ENCODE measurements around the gene KIF1A.
A peak's percentile ranks its signal among the peaks of the same experiment; 100 is the strongest.

The KIF1A gene

DNA sequence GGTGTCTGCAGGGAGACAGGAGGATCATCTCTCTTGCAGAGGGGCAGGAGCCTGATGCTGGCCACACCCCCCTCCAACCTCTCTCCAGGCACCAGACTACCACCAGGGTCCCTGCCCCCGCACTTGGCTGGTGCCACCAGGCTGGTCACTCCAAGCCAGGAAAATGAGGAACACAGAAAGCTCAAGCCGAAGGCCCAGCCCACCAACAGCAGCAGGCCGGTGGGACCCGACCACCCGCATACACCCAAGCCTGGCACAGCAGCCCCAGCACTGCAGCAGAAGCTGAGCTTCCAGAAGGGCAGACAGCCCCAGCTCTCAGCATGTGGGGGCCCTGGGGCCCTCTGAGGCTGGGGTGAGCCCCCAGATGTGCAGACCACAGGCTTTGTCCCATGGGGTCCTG lies 52.7 kb downstream of the KIF1A start:
- no peak for DNase-seq (ENCODE audit: low spot score)

DNA sequence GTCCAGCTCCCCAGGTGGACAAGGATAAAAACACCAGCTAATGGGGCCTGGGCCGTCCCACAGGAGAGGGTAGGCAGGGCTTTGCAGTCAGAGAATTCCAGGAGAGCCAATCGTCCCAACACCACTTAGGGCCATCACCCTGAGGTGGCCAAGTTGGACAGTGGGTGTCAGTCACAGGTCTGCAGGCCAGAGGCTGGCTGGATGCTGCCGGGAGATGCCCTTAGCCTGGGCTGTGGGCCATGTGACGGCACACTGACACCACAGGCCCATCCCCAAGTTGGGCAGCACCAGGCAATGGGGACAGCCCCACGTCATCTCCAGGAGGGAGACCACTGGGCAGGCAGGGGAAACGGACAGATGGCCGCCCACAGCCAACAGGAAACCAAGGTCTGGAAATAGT lies 53.9 kb downstream of the KIF1A start:
- no peak for DNase-seq (ENCODE audit: low spot score)

DNA sequence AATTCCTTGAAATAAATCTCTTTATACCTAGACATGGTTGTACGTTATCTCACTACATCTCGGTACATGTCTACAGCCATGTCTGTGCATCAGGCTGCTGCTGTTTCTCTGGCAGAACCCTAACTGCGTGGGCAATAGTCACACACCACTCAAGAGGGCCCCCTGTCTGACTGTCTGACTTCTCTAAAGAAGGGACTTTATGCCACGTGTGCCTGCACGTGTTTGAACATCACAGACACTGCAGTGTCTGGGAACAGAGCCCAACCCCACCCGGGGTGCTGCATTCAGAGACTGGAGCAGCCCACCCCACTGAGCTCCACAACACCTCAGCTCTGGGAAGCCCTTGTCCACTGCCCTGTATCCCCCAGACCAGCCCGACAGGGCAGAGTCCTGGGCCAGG lies 55.0 kb downstream of the KIF1A start:
- no peak for DNase-seq (ENCODE audit: low spot score)

DNA sequence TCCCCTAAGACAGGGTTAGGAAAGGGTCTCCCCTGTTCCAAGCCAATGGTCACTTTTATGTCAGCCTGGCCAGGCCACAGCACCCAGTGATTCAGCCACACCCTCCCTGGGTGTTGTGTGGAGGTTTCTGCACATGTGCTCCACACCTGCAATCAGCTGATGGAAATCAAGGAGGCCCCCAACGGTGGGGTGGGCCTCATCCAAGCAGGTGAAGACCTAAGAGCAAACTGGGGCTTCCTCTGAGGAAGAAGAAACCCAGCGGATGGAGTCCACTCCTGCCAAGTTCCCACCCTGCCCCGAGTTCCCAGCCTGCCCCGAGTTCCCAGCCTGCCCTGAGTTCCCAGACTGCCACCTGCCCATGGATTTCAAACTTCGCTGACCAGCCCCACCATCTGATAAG lies 55.4 kb downstream of the KIF1A start:
- DNase-seq (ENCODE audit: low spot score) = no peak

GRCh38 chr2:240762971-240763370 lies 57.0 kb downstream of the KIF1A start:
- DNase-seq (ENCODE audit: low spot score) = no peak

- no peak for DNase-seq (ENCODE audit: low spot score)
Measured at GRCh38 chr2:240762249-240762648, 57.8 kb downstream of the KIF1A start.

DNA sequence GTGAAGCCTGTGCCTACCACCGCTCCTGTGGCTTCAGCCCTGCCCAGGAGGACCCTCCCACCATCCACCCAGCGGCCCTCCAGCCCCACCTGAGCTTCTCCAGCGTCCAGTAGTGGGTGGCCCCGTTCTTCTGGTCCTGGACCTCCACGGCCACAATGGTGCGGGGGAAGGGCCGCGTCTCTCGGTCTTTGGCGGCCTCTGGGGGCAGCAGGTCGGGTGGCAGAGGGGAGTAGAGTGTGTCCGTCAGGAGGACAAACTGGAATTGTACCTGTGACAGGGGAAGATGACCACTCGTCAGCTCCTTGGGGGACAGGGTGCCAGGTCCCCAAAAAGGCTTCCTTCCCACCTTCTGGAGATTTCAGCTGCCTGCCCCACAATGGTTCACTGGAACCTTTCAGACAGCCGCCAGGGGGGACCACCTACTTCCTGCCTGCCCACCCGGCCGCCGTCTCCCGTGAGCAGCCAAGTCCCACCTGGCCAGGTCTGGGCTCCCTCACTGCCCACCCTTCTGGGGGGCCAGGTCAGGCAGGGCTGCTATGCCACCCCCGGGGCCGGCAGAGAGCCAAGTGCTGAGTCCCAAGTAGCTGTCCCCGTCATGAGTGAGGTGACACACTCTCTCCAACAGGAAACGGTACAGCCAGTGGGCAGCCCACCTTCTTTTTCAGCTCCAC lies 59.3 kb downstream of the KIF1A start:
- no peak for DNase-seq (ENCODE audit: low spot score)

DNA sequence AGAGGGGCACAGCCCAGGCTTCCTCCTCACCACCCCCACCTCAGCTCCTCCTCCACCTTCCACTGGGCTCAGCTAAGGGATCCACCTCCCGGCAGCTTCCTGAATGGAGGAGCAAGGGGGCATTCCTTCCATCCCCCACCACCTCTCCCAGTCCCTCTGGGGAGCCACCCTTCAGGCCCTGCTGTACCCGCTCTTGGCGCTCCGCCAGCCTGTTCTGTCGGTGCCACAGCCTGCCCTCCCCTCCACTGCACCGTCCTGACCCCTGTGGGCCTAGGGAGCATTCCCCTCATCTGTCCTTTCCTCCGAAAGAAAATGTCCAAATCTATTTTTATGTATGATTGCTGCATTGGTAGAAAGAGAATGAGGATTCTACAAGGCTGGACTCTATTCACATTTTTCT lies 59.9 kb downstream of the KIF1A start:
- DNase-seq (ENCODE audit: low spot score) = no peak

DNA sequence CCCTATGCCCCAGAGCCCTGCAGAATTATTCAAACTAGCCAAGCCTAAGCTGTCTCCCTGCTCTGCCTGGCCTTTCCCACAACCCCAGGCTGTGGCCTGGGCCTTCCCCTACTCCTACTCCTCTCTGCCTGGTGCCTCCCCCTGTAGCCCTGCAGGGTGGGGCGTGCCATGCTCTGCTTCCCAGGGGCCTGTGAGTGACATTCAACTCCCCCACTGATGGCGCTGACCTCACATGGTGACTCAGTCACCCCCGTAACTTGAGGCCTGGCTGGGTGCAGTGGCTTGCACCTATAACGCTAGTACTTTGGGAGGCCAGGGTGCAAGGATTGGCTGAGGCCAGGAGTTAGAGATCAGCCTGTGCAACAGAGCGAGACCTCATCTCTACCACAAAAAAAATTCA lies 60.6 kb downstream of the KIF1A start:
- DNase-seq (ENCODE audit: low spot score) = no peak

GRCh38 chr2:240757086-240757614 lies 62.9 kb downstream of the KIF1A start:
- DNase-seq (ENCODE audit: low spot score) = no peak

- no peak for DNase-seq (ENCODE audit: low spot score)
Measured at GRCh38 chr2:240752209-240752608, 67.8 kb downstream of the KIF1A start.

DNA sequence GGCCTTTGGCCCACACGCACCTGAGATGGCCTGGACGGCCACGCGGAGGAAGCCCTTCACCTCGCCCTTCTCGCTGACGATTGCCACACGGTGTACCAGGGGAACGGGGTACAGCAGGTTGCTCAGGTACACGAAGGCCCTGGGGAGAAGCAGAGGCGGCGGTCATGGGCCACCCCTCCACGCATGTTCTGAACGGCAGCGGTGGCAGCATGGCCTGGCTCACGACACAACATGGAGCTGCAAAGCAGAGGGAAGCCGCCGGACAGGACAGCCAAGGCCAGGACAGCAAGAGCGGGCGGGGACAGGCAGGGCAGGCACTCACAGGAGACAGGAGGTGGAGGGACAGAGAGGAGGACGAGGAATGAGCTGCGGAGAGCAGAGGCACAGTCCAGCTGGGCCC lies 69.6 kb downstream of the KIF1A start:
- no peak for DNase-seq (ENCODE audit: low spot score)

DNA sequence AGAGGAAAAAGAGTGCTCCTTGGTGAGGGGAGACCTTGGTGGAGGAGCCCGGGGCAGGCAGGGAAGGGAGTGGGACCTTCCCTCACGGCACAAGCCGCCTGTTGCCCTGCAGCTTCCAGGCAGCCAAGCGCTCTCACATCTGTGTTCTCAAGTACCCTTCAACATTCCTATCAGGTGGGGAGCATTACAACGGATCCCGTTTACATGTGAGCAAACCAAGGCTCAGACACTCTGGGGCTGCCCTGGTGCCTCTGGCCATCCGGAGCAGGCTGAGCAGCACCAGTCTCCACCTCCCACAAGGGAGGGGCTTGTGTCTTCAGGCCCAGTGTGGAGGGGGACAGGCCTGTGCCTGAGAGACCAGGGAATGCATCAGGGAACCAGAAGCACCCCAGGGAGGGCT lies 70.5 kb downstream of the KIF1A start:
- DNase-seq (ENCODE audit: low spot score) = no peak

- no peak for DNase-seq (ENCODE audit: low spot score)
Measured at GRCh38 chr2:240747256-240747655, 72.8 kb downstream of the KIF1A start.

DNA sequence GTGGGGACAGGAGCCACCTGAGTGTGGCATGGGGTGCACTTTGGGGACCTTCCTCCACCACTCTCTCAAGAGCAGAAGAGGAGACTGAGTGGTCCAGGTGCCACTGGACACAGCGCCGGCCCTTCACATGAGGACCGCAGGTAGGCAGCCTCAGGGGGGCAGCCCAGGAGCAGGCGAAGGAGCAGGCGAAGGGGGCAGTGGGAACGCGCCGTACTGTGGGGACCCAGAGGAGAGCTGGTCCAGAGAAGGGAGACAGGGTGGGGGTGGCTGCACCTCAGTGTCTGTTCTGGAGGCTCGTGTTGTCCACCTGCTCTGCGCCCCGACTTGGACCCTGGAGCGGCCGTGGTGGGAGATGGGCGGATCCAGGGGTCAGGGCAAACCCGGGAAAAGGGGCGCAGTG lies 73.3 kb downstream of the KIF1A start:
- DNase-seq (ENCODE audit: low spot score) = no peak

DNA sequence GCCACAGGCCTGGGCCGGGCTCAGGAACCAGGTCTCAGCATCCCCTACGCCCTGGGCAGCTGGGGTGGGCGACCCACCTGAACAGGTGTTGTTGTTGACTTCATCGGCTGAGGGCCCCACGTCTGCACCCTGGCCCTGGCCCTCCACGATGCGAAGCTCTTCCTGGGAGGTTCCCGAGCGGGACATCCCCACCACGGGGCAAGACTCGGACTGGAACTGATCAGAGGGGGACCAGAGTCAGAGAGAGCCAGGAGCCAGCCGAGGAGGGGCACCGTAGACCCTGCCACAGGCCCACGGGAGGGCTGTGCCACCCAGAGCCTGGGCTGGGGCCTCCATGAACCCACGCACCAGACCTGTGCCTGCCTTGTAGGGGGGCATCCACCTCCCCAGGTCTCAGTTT lies 74.1 kb downstream of the KIF1A start:
- DNase-seq (ENCODE audit: low spot score) = no peak

- no peak for DNase-seq (ENCODE audit: low spot score)
Measured at GRCh38 chr2:240745456-240745855, 74.6 kb downstream of the KIF1A start.

DNA sequence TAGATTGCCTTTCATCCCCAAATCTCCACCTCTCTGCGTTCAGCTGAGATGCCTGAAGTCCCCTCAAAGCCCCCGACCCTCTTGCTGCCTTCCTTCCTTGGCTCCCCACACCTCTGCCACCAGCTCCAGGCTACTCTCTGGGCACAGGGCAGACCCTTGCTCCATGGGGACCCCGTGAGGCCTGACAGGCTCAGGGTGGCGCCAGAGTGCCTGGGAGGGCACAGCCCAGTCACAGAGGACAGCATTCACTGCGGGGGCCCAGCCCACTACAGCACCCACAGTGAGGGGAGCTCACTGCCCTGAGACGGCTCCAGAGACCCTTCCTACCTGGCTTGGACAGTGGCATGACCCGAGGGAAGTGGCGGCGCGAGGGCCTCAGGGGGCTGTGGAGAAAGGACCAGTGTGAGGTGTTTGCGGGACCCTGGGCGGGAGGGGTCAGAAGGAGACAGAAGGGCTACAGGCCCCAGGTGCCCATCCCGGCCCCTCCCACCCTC lies 77.4 kb downstream of the KIF1A start:
- no peak for DNase-seq (ENCODE audit: low spot score)

- DNase-seq (ENCODE audit: low spot score) = no peak
Measured at GRCh38 chr2:240741091-240741490, 78.9 kb downstream of the KIF1A start.

- peak; percentile 17 for DNase-seq (ENCODE audit: low spot score)
Measured at GRCh38 chr2:240739797-240740196, 80.2 kb downstream of the KIF1A start.

DNA sequence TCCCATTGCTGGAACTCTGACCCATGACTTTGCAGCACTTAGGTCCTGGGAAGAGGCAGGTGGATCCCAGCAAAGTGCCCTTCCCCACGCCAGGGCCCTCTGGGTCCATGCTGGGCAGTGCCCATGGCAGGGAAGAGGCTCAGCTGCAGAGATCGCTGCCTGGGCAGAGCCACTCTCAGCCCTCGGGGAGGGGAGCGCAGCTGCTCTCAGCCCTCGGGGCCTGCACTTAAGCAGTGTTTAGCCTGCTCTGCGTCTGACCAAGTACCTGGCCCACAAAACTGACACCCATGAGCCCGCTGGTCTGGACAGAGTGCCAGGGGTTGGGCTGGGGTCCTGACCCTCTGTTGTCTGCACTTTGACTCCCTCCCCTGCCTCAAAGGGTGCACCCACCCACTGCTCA lies 82.1 kb downstream of the KIF1A start:
- DNase-seq (ENCODE audit: low spot score) = no peak

DNA sequence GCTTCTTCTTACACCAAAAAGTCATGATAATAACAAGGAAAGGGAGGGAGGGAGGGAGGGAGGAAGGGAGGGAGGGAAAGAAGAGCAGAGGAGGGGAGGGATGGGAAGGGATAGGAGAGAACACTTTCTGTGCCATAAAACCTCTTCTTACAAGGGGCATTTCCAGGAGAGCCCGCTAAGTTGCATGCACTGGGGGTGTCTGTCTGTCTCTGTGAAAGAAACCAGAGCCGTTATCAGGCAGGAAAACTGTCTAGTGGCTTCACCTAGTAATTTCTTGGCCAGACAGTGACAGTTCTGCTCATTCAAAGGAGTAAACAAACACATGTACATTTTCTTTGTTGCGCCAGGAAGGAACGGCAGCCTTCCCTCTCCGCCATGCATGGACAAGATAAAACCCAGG lies 82.5 kb downstream of the KIF1A start:
- no peak for DNase-seq (ENCODE audit: low spot score)

GRCh38 chr2:240736281-240737250 lies 83.5 kb downstream of the KIF1A start:
- DNase-seq (ENCODE audit: low spot score) = no peak

Measured in CD4-positive, alpha-beta T cell treated with Interleukin-15 for 4 hours (primary cell).